Stimulated activated CD4-positive, alpha-beta T cell treated with anti-CD3 and anti-CD28 coated beads, TNF-alpha, amount 100 ng/mL, for 48 hours (primary cell): Measurements from ENCODE around the gene CEP170B.
"Not testable (repeated sequence)": the region's sequence is repeated elsewhere in the genome, so short reads cannot be mapped to it uniquely, and the experiment has no call there.

ENCODE experiments used
- DNase-seq, 3 donors: peaks; one replicate each; pipeline ENCODE4 v3.0.0-alpha.2; 2020; ENCODE audit warnings: low read depth in 3 of 3

Gene CEP170B

DNA sequence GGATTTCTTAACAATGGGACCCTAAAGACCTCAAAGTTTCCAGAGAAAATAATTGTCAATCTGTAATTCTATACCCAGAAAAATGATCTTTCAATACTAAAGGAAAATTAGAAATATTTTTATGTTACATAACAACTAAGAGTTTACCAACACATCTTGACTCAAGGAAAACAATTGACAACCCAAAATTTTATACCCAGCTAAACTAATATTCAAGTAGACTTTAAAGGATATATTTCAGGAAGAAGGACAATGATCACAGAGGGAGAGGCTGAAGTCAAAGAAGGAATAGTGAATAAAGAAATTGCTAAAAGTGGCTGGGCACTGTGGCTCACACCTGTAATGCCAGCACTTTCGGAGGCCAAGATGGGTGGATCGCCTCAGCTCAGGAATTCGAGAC is 47.0 kb downstream of the CEP170B start:
- DNase-seq, result no peak

DNA sequence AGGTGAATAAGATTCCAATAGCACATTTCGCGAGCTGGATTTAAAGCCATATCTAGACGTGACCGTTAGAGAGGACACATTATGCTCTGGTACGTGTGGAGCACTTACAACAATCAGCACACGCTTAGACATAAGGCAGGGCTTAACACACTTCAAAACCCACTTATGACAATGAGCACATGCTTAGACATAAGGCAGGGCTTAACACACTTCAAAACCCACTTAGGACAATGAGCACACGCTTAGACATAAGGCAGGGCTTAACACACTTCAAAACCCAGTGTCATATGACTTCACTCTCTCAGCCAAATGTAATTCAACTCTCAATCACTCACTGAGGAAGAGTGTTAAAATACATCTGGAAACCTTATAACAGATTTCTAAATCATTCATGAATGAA is 48.4 kb downstream of the CEP170B start:
- DNase-seq, result no peak

DNA sequence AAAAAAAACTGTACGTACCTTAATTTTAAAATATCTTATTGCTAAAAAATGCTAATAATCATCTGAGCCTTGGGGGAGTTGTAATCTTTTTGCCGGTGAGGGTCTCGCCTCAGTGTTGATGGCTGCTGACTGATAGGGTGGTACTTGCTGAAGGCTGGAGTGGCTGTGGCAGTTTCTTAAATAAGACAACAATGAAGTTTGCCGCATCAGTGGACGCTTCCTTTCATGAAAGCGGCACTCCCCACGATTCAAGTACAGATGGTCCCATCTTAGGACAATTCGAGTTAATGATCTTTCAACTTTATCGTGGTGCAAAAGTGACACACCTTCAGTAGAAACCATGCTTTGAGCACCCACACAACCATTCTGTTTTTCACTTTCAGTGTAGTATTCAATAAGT is 52.0 kb downstream of the CEP170B start:
- DNase-seq, result no peak

DNA sequence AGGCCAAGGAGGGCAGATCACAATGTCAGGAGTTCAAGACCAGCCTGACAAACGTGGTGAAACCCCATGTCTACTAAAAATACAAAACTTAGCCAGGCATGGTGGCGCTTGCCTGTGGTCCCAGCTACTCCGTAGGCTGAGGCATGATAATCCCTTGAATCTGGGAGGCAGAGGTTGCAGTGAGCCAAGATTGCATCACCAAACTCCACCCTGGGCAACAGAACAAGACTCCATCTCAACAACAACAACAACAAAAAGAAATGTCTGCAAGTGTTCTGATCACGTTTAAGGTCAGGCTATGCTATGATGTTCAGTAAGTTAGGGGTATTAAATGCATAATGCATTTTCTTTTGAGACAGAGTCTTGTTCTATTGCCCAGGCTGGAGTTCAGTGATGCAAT is 52.9 kb downstream of the CEP170B start:
- no peak for DNase-seq

DNA sequence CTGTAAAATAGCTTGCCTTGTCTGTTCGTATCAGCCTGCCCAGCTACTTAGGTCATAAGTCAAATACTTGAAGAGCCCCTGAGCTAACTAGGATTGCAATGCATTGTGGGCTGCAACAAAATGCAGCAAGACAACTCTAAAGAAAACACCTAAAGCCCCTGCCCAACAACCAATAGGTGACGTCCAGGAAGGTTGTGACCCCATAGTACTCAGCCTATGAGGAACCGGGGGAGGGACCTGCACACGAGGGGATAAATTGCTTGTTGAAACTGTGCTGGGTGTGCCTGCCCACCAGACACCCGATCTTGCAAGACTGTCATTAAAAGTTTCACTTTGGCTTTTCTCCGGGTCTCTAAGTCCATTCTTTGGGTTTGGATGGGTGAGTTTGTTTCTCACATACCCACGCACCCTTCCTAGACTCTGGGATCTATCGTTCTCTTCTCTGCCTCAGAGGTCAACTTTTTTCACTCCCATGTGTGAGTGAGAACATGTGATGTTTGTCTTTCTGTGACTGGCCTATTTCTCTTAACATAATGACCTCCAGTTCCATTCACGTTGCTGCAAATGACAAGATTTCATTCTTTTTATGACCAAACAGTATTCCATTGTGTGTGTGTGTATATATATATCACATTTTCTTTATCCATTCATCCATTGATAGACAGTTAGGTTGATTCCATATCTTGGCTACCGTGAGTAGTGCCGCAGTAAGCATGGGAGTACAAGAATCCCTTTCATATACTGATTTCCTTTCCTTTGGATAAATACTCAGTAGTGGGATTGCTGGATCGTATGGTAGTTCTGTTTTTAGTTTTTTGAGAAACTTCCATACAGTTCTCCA is 54.3 kb downstream of the CEP170B start:
- not testable (repeated sequence) for DNase-seq

DNA sequence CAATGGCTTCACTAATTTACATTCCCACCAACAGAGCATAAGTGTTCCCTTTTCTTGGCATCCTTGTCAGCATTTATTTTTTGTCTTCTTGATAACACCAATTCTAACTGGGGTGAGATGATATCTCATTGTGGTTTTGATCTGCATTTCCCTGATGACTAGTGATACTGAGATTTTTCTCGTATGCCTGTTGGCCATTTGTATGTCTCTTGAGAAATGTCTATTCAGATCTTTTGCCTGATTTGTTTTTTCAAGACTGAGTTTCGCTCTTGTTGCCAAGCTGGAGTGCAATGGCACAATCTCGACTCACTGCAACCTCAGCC is 54.9 kb downstream of the CEP170B start:
- no peak for DNase-seq

DNA sequence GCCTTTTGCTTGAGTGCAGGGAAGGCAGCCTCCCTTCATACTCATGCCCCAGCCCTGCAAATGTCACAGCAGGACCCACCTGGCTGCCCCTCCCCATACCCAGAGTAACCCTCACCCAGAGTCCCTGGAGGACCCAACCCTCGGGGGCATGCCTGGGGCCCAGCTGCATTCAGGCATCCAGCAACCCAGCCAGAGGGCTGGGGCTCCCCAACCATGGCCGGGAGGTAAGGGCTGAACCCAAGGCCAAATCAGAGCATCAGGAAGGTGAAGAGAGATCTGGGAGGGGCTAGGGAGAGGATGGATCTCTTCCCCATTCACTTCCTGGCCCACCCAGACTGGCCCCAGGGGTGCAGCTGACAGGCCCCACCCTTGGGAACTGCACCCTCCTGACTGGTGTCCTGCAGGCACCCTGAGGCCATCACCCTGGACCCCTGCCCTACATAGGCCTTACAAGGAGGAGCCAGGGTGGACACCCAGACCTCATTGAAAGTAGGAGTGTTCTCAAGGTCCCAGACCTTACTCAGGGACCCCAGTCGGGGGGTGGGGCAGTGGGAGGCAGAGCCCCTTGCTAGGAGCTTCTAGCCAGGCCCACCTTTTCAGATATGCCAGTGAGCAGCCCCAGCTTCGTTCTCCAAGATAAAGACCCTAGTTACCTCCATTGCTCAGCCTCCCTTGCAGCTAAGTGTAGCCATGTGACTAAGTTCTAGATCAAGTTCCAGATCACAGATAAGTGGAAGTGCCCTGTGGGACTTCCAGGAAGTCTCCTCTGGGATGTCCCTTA is 58.8 kb downstream of the CEP170B start:
- no peak for DNase-seq

DNA sequence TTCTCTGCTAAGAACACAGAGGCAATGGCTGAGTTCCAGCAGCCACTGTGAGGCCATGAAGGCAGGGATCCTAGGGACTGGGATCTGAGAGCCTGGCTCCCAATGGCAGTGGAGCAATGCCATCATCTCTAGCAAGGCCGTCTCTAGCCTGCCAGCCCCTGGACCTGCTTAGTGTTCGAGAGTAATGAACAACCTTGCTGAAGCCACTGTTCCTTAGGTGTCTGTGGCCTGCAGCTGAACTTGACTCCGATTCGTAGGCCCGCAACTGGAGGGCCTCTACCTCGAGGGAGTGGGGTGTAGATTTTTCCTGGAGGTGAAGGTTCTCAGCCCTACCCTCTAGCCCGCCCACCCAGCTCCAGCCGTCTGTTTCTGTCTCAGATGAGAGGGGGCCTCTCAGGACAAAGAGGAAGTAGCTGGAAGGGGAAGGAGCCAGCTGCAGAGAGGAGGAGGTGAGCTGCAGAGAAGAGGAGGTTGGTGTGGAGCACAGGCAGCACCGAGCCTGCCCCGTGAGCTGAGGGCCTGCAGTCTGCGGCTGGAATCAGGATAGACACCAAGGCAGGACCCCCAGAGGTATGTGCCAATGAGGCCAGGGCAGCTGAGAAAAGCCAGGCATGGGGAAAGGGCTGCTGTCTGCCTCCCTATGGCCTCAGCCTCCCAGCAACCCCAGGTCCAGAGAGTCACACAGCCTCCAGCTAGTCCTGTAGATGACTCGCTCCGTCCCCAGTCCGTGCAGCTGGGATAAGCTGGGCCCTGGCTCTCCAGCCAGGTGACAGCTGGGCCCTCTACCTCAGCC is 59.5 kb downstream of the CEP170B start, which contains the start of gene PLD4:
PLD4 (plus strand) TSS at position 459 of the 793 bp plus-strand sequence. CDS start 2,262 bp downstream, outside the sequence.
- no peak for DNase-seq

DNA sequence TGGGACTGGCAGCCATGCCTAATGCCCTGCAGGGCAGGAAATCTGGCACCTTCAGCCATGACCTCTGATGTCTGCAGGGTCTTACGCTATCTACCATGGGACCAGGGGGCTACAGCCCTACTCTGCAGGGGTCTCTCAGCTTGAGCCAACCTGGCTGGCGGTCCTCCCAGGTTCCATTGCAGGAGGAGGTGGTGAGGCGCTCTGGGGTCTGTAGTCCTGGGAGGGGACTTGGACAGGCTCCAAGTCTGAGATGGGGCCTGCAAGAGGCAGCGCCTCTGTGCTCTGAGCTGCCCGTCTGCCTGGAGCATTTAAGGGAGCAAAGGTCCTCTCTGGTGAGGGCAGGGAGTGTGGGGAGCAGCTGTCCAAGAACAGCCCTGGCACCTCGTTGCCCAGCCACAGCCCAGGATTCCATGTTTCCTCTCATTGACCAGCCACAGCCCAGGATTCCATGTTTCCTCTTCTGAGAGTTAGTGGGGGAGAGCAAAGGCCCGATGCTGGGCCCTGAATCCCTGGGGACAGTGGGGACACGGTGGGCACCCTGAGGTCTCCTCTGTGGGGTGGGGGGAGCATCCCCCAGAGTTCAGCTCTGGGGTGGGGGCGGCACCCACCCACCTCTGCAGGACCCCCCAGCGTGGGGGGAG is 60.3 kb downstream of the CEP170B start:
- no peak for DNase-seq

DNA sequence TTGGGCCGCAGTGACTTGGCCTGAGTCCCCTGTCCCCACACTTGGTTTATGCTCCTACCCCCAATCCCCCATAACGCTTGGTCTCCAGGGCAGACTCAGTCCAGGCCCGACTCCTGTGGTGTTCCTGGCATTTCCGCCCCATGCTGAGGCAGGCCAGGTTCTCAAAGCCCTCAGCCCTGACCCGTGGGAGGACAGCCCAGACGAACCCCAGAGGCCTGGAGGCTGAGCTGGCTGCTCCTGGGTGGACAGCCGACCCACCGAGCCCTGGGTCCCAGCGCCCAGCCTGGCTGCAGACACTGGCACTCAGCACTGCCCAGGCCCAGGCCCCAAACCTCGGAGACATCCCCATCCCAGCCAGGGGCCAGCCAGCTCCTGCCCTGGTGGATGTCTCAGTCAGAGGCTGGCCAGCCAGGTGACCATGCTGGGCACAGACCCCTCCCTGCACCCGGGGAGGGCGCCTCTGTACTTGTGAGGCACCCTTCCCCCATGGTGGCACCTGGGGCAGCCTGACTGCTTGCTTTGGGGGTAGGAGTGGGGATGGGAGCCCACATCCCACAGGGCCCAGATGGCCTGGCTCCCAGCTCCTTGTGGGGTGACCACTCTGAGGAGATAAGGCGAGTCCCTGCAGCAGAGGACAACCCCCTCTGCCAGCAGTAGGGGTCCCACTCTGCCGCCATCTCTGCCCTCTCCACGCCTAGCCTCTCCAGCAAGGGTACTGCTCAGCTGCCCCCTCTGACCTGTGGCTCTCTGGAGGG is 61.0 kb downstream of the CEP170B start:
- DNase-seq, result no peak

DNA sequence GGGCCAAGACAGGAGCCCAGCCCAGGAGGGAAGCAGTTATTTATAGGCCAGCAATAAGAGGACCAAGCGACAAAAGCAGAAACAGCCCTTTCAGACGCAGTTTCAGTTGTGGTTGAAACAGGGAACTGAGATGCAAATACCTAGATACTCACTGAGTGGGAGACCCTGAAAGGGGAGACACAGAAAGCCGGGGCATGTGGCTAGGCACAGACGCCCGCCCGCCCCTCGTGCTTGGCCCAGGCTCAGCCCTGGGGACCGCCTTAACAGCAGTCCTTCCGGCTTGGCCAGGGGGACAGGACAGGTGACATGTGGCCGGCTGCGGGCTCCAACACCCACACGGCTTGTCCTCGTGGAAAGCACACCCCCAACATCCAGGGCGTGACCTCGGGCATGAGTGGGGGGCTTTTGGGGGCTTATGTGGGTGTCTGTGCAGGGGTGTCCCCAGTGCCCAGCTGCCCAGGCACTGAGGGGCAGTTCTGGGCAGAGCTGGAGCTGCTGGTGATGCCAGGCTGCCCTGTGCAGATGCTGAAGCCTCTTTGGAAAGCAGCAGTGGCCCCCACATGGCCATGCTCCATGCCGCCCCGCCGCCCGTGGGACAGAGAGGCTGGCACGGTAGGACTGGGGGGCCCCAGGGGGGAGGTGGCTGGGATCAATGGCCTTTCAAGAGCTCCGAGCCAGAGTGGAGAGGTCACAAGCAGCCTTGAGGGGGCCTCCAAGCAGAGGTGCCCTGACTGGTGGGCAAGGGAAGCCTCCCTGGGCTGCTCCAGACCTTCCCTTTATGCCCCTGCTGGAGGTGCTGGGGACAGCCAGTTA is 61.8 kb downstream of the CEP170B start:
- no peak for DNase-seq

DNA sequence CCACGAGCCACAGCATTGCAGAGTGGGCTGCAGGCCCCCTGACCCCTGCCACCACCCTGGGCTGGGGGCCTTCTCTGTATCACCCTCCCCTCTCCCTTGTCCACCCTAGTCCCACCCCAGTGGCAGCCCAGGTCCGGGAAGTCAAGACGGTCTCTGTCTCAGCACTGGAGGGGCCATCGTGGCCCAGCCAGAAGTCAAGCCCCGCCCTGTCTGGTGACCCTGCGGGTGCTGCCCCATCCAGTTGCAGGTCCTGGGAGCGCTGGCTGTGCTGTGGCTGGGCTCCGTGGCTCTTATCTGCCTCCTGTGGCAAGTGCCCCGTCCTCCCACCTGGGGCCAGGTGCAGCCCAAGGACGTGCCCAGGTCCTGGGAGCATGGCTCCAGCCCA is 62.4 kb downstream of the CEP170B start:
- no peak for DNase-seq

DNA sequence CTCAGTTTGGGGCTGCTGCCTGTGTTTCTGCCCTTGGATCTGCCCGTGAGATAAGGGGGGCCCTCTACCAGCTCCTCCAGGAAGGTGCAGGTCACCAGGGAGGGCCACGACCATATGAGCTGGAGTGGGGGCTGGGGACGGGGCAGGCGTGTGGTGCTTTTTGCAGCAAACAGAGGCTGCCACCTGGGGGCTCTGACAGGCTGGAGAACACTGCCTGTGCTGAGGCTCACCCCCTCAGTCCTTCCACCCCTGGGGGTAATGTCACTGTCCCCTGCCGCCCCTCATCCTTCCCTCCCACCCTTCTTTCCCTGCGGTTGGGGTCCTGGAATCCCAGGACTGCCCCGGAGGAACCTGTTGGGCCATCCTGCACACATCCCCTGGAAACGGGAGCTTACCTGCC is 62.8 kb downstream of the CEP170B start:
- DNase-seq, result no peak

DNA sequence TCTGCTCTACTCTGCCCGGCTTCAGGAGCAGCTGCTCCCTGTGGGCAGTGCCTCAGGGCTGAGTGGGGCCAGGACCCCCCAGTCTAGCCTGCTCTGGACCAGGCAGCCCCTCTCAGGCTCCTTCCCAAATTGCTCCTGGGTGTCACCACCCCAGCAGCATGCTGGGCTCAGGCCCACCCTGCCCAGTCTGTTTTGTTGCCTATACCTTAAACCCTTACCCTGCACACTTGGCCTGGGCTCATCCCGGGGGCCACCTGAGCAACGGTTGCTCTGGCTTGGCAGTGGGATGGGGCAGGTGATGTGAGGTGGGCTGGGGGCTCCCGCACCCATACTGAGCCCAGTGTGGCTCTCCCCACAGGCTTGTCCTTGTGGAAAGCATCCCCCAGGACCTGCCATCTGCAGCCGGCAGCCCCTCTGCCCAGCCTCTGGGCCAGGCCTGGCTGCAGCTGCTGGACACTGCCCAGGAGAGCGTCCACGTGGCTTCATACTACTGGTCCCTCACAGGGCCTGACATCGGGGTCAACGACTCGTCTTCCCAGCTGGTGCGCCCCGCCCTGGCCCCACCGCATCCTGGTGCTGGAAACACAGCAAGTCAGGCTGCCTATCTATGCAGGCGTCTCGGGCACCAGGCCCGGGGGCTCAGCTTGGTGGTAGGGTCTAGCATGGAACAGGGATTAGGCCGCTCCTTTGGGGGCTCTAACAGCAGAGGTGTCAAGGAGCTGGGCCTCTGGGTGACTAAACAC is 63.5 kb downstream of the CEP170B start:
- no peak for DNase-seq

DNA sequence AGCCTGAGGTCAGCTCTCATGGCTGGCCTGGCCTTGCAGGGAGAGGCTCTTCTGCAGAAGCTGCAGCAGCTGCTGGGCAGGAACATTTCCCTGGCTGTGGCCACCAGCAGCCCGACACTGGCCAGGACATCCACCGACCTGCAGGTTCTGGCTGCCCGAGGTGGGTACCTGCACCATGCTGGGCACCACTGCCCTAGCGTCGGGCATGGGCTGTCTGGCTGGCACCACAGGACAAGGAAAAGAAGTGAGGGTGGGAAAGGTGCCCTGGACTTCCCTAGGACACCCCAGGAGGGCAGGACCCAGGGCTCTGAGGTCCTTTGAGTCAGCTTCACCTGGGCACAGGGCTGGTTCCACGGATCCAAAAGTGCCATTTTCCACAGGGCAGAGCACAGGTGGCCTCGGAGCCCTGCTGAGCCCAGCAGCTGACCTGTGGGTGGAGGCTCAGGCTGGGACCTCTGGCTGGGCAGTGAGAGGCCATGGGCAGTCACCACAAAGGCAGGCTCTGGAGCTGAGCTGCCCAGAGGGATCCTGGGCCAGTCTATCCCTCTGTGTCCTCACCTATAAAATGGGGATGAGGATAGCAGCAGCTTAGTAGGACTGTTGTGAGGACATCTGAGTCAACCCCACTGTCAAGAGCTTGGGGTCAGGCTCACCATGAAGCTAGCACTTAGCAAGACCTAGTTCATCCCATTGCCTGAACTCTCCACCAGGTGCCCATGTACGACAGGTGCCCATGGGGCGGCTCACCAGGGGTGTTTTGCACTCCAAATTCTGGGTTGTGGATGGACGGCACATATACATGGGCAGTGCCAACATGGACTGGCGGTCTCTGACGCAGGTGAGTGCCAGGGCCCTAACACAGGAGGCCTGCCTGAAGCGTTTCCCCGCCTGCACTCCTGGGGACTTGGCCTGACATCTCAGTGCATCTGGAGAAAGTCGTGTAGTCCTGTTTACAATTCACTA is 64.5 kb downstream of the CEP170B start:
- DNase-seq, result no peak

DNA sequence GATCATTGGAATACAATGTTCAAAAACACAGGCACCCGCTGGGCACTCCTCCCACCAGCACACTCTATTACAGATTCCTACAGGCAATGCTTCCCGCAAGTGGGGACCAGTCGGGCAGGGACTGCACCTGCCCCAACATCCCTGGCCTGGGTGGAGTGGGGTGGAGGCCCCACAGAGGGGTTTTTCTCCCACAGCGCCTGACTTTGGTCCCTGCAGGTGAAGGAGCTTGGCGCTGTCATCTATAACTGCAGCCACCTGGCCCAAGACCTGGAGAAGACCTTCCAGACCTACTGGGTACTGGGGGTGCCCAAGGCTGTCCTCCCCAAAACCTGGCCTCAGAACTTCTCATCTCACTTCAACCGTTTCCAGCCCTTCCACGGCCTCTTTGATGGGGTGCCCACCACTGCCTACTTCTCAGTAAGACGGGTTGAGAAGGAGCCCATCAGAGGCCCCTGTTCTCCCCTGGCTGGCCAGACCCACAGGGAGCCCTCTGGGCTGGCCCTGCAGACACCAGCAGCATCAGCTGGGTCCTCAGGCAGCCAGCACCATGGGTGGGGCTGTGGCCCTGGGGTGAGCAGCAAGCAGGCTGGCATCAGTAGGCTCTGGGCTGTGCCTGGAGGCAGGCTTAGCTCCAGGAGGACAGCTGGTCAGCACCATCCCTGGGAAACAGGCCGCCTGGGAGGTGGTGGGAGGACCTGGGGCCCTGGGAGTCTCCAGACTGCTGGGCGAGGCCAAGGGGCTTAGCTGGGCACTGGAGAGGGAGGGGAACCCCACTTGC is 65.6 kb downstream of the CEP170B start:
- no peak for DNase-seq

DNA sequence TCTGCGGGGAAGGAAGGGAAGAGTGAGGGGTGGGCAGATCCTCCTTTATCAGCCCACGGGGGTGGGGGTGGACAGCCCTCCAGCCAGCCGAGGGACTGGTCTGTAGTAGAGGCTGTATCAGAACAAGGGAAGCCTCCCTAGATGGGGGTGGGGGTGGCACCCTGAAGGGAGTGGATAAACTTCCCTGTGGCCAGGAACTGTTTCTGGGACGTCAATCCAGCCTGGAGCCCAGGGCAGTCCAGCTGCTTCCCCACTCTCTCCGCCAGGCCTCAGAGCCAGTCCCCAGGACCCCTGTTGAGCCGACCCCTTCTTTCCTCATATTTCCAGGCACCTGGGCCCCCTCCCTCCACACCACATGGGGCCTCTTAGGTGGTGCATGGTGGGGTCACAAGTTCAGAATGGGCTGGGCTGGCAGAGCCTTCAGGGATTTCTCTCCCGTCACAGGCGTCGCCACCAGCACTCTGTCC is 66.3 kb downstream of the CEP170B start:
- no peak for DNase-seq
